ENCODE measurements around the gene SPATA31C2. TPM values are rescaled to one million over a fixed set of nuclear protein-coding genes. Genes with fewer than 3 reads are reported as not detected.

The SPATA31C2 gene
- total and polyA plus RNA-seq, 2 of the 4 experiments (the other 2 are of a cell fraction) = 0.02 TPM; not detected in 1

- no peak overlapping the region for H3K56ac ChIP-seq (ENCODE audit: extremely low read depth, insufficient read depth, low read length)
- H3K4ac ChIP-seq (ENCODE audit: low read depth, low read length) = no peak overlapping the region
- no peaks in the 10 kb centered on the region for H3K36me3 ChIP-seq (ENCODE audit: control insufficient read depth, insufficient read depth, low read length)
- in situ Hi-C loops (cut with MboI; ENCODE audit: low sequenced_read_pairs) (no loop called here), dilution Hi-C loops (cut with HindIII; ENCODE audit: low sequenced_read_pairs, unreplicated experiment) (no loop called here), intact Hi-C loops (cut with micrococcal nuclease) (loop anchor here (10.0 kb wide), 1 partner anchor 165 kb away; no protein-coding TSS in a partner anchor)
- no CpG with 5 or more reads among the region's 3 CpGs for WGBS, 2 experiments (ENCODE audit: extremely low coverage in 2 of 2, insufficient read length in 1 of 2)
- no peak for TF ChIP-seq BHLHE40 (IDR thresholded peaks at IDR 0.05; ENCODE audit: low read depth, low read length)
- H3K9me3 ChIP-seq (ENCODE audit: control insufficient read depth, insufficient read depth, low read length) = peaks cover 3% of the 10 kb centered on the region; the same call in 1 of the 2 replicates
- H3K27me3 ChIP-seq (ENCODE audit: control insufficient read depth, insufficient read depth, low read length) = peaks cover 3% of the 10 kb centered on the region
- H3K23ac ChIP-seq (ENCODE audit: low read depth, low read length) = no peak overlapping the region
- no peak for ATAC-seq (ENCODE audit: low read depth)
- no peaks in the 10 kb centered on the region for H3K9me1 ChIP-seq (ENCODE audit: insufficient read depth, low read length)
- no peak overlapping the region for H3K4me3 ChIP-seq (ENCODE audit: insufficient read depth, low read depth, low read length)
- no peak overlapping the region for H2BK15ac ChIP-seq (ENCODE audit: low read depth, low read length)
- POLR2A ChIA-PET (ENCODE audit: unreplicated experiment) = no interaction called here
- H3K4me1 ChIP-seq (ENCODE audit: control insufficient read depth, insufficient read depth, low read length) = no peaks in the 10 kb centered on the region
- no peak overlapping the region for H2BK20ac ChIP-seq (ENCODE audit: low read depth, low read length)
- H4K5ac ChIP-seq (ENCODE audit: low read depth, low read length) = no peak overlapping the region
- no peak overlapping the region for H3K18ac ChIP-seq (ENCODE audit: low read depth, low read length)
- H2BK5ac ChIP-seq (ENCODE audit: low read depth, low read length, poor library complexity, severe bottlenecking) = no peak overlapping the region
- no peak overlapping the region for H2AK5ac ChIP-seq (ENCODE audit: low read depth, low read length)
- no peak overlapping the region for H4K8ac ChIP-seq (ENCODE audit: low read depth in 2 of 2, low read length in 2 of 2)
- H3K27ac ChIP-seq (ENCODE audit: insufficient read depth, low read length) = no peak overlapping the region
- H3K9ac ChIP-seq (ENCODE audit: low read depth, low read length) = no peak overlapping the region
- DNase-seq = no peak
- CTCF ChIA-PET = no interaction called here
- no peaks in the 10 kb centered on the region for H4K20me1 ChIP-seq (ENCODE audit: insufficient read depth, low read length)
- no TSS peak for BruUV-seq (replicated peaks)
- no peak overlapping the region for H4K91ac ChIP-seq (ENCODE audit: insufficient read depth, low read depth, low read length)
- no peak overlapping the region for H3K4me2 ChIP-seq (ENCODE audit: low read depth, low read length)
- no peaks in the 10 kb centered on the region for H3K79me1 ChIP-seq (ENCODE audit: low read depth in 1 of 2, low read length in 2 of 2)
- H2AK9ac ChIP-seq (replicated peaks; ENCODE audit: low read depth, low read length, poor library complexity) = no peak overlapping the region
- H3K14ac ChIP-seq (replicated peaks; ENCODE audit: low read depth, low read length) = no peak overlapping the region
- no peak overlapping the region for H2BK120ac ChIP-seq (ENCODE audit: low read depth, low read length)
- H2AFZ ChIP-seq (replicated peaks; ENCODE audit: low read length, poor library complexity) = no peak overlapping the region
Observed at GRCh38 chr9:88110026-88110425, 28.2 kb downstream of the SPATA31C2 start.
